HepG2 (cell line): ENCODE data around the gene PTS.

Experiments
- CTCF ChIP-seq: sonication (generic); formaldehyde crosslinking; IDR thresholded peaks from 2 replicates; pipeline ENCODE4 v1.5.0; 2020; ENCODE audit warnings: mild to moderate bottlenecking, missing genetic modification reagents, moderate library complexity
- POLR2A ChIP-seq, 2 experiments: IDR thresholded peaks; 2 replicates each; pipeline ENCODE4 v1.6.1; 2011; ENCODE audit warnings: low read depth in 2 of 2, low read length in 2 of 2, mild to moderate bottlenecking in 1 of 2, moderate library complexity in 1 of 2; ENCODE audit not compliant: insufficient read depth in 1 of 2
- RAD21 ChIP-seq: fragments of 450-650 bp; formaldehyde crosslinking; IDR thresholded peaks from 2 replicates; pipeline ENCODE4 v1.5.0; 2020; ENCODE audit warnings: mild to moderate bottlenecking
- SCMH1 ChIP-seq: sonication (generic); formaldehyde crosslinking; IDR thresholded peaks from 2 replicates; pipeline ENCODE4 v1.9.0; 2021; ENCODE audit warnings: missing genetic modification reagents, mild to moderate bottlenecking, borderline replicate concordance
- ZNF232 ChIP-seq: sonication (generic); formaldehyde crosslinking; IDR thresholded peaks from 2 replicates; pipeline ENCODE4 v1.4.0; 2020; ENCODE audit warnings: missing genetic modification reagents, borderline replicate concordance
- TF ChIP-seq, protein P1 (sequence below): sonication (generic); formaldehyde crosslinking; IDR thresholded peaks from 2 replicates; pipeline ENCODE4 v1.4.0; 2020; ENCODE audit warnings: mild to moderate bottlenecking, missing genetic modification reagents

DNA sequence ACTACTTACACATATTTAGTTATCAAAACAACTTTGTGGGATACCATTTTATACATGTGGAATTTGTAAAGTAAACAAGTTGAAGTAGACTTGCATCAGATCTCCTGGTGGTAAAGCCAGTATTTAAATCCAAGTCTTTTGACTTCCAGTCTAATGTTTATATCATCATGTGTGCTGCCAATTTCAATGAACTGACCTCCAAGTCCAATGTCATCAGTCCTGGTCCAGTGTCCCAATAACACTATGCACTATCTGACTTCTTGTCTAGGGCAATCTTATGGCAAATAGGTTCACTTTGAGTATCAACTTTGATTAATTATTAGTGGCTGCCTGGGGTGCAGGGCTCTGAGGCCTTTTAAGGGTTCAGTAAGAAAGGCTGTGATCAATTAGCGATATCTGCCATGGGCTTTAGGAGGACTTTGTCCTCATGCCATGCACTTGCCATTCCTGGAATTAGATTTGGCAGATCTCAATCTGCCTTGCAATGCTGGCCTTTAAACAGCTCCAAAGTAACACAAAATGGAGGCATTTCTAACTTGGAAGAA, 9.6 kb upstream of the PTS start:
- TF ChIP-seq ZNF232 (CRISPR knock-in tag) (no peak), POLR2A (IDR thresholded peaks at IDR 0.05; ENCODE audit: insufficient read depth in 1 of 2, low read depth in 2 of 2, low read length in 2 of 2) (no peak), RAD21 (CRISPR knock-in tag) (no peak), SCMH1 (no peak), CTCF (no peak)
- TF ChIP-seq, protein P1, sequence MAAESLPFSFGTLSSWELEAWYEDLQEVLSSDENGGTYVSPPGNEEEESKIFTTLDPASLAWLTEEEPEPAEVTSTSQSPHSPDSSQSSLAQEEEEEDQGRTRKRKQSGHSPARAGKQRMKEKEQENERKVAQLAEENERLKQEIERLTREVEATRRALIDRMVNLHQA (CRISPR knock-in tag) = no peak
